DMS53 treated with DMSO at 0.1 percent for 48 hours (cell line): ENCODE results near the gene PEX19.

ENCODE experiments used
- DNase-seq: peaks from one replicate; lab custom pipeline; 2025; ENCODE audit not compliant: unreplicated experiment; lab: John Stamatoyannopoulos, UW

Gene PEX19

GRCh38 chr1:160277987-160278386 is 6.9 kb downstream of the PEX19 start:
- DNase-seq: no peak

DNA sequence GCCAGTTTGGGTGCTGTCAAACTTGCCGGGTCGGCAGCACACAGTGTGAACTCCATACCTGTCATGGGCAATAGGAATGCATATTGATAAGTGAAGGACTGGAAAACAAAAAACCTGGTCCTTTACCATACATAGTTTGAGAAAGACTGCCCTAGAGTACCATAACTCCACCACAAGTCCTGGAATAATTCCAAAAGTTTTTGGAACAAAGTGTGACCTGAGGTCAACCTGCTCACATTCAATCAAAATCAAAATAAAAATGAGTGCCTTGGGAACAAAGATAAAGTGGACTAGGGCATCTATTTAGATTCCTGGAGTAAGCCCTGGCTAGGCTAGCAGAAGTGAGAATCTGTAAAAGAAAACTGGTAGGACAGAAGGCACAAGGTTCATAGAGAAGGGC is 7.6 kb downstream of the PEX19 start:
- no peak for DNase-seq

- DNase-seq: no peak
These were observed 13.9 kb downstream of the PEX19 start for GRCh38 chr1:160271025-160271424.

- DNase-seq: no peak
These were observed 17.5 kb downstream of the PEX19 start for GRCh38 chr1:160267284-160267991.

GRCh38 chr1:160264795-160265307 is 20.1 kb downstream of the PEX19 start:
- DNase-seq: no peak

GRCh38 chr1:160261893-160262794 is 22.8 kb downstream of the PEX19 start, which contains the start of gene DCAF8:
Gene DCAF8 (minus strand): TSS chr1:160262549. CDS start chr1:160244008, 18,541 bp downstream.
- DNase-seq: peak; percentile 93

DNA sequence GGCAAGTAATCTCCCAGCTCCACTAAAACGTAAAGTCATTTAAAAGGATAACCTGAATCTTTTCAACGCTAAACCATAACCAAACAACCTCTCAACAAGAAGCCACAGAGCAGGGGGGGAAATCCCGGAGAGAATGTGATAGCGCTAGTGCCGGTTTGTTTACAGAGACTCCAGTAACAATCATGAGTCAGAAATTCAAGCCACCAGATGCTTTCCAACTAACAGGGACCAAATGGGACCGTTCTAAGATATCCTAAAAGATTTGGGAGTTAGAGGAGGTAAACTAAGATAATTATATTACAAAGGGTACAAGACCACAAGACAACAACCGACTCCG is 23.4 kb downstream of the PEX19 start:
- DNase-seq: peak; percentile 86

- DNase-seq: no peak
These were observed 24.2 kb downstream of the PEX19 start for GRCh38 chr1:160260406-160261382.

DNA sequence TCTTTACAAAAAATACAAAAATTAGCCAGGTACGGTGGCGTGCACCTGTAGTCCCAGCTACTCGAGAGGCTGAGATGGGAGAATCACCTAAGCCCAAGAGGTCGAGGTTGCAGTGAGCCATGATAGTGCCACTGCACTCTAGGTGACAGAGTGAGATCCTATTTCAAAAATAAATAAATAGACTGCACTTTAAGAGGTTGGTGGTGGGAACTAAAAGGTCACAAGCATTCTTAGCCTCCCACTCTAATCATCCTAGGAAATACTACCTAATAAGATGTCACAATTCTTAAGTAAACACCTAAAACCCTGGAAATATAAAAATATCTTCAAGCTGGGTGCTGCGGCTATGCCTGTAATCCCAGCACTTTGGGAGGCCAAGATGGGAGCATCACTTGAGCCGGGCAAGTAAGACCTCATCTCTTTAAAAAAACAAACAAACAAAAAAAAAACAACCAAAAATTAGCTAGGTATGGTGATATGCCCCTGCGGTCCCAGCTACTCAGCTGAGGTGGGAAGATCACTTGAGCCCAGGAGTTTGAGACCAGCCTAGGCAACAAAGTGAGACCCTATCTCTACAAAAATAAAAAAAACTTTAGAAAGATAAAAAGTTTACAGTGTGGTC is 26.6 kb downstream of the PEX19 start:
- DNase-seq: no peak

GRCh38 chr1:160257411-160258015 is 27.4 kb downstream of the PEX19 start:
- DNase-seq: no peak

- DNase-seq: no peak
These were observed 28.4 kb downstream of the PEX19 start for GRCh38 chr1:160256396-160257046.

DNA sequence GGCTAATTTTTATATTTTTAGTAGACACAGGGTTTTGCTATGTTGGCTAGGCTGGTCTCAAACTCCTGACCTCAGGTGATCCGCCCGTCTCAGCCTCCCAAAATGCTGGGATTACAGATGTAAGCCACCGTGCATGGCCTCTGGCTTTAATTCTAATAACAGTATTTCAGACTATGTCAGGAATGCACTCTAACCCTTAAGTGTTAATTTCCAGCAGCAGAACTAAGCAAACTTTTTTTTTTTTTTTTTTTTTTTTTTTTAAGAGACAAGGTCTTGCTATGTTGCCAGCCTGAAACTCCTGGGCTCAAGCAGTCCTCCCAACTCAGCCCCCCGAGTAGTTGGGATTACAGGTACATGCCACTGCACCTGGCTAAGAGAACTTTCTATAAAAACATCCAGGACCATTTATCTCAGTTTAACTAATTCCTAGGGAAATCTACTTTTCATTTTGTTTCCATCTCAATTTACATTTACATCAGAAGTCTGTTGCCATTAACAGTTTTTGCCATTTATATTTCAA is 29.1 kb downstream of the PEX19 start:
- DNase-seq: no peak

DNA sequence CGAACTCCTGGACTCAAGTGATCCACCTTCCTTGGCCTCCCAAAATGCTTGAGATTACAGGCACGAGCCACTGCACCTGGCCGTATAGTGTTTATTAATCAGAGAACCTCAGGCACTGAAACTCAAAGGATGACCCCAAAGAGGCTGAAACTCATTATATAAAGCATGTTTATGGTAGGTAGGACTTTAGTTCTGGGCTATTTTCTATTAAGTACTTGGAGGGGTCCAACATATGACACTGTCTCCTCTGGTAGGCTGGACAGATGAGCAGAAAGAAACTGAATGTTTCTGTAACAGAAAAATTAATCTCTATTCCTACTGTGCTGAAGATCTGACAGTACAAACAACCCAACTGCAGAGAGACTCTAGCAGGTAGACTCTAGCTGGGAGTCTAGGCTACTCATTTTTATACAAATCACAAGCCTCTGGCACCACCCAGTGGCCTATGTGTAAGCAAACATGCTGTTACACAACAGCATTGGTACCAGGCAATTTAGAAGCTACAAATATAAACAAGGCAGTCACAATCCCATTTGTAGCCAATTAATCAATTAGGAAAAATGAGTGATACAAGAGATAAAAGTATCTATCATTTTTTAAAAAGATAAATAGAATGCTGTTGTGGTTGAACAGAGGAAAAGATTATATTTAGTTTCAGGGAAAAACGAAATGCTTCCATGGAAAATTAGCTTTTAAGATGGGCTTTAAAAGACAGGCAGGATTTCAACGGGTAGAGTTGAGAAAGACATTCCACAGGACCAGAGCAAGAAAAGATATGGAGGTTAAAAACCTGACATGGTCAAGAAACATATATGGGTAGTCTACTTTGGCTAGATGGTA is 33.0 kb downstream of the PEX19 start:
- DNase-seq: peak; percentile 64

- DNase-seq: no peak
These were observed 33.9 kb downstream of the PEX19 start for GRCh38 chr1:160251011-160251410.

DNA sequence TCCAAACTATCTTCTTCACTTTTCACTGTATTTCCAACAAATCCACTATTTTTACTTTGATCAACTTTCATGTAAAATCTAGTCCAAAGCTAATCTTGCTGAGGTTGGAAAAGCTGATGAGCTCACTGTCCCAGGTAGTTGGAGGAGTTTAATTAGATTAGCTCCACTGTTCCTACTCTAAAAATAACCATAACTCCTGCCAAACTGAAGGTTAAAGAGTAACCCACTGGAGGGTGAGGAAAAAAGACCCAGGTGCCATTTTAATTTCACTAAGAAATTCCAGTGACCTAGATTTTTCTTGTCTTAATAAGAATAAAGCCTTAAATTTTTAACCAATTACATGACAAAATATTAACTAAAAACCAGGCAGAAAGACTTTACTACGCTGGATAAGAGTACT is 37.9 kb downstream of the PEX19 start:
- DNase-seq: no peak

- DNase-seq: no peak
These were observed 39.5 kb downstream of the PEX19 start for GRCh38 chr1:160245434-160245833.

- DNase-seq: no peak
These were observed 40.7 kb downstream of the PEX19 start for GRCh38 chr1:160244209-160244608.

GRCh38 chr1:160243767-160244166 is 41.2 kb downstream of the PEX19 start:
- no peak for DNase-seq
